HG03575 (cell line): ENCODE measurements around the gene DCAF4L1.

ENCODE experiments used
- ATAC-seq: cut with Tn5 transposase; IDR thresholded peaks from one replicate; pipeline ENCODE4 v1.9.1; 2021; ENCODE audit not compliant: unreplicated experiment, insufficient number of reproducible peaks, low FRiP score; ENCODE audit errors: extremely low read depth

The DCAF4L1 gene

GRCh38 chr4:41981456-41981855, at the start of gene DCAF4L1:
Gene DCAF4L1 (plus strand): TSS chr4:41981756. CDS start chr4:41981793, 37 bp downstream.
- no peak for ATAC-seq

GRCh38 chr4:41932988-41933387, 48.6 kb upstream of the DCAF4L1 start:
- no peak for ATAC-seq

- no peak for ATAC-seq
Observed at GRCh38 chr4:41933997-41934503, 47.5 kb upstream of the DCAF4L1 start.

- no peak for ATAC-seq
Observed at GRCh38 chr4:41934514-41934900, 47.0 kb upstream of the DCAF4L1 start.

- ATAC-seq = peak; percentile 58
Observed at GRCh38 chr4:41934901-41935651, 46.5 kb upstream of the DCAF4L1 start, which contains the start of gene TMEM33. Gene TMEM33 (plus strand): TSS chr4:41935429. CDS start chr4:41935485, 56 bp downstream.

- ATAC-seq = no peak
Observed at GRCh38 chr4:41935652-41936021, 45.9 kb upstream of the DCAF4L1 start.

GRCh38 chr4:41939016-41939626, 42.4 kb upstream of the DCAF4L1 start:
- ATAC-seq = no peak

GRCh38 chr4:41940834-41941233, 40.7 kb upstream of the DCAF4L1 start:
- no peak for ATAC-seq

- no peak for ATAC-seq
Observed at GRCh38 chr4:41943506-41943905, 38.0 kb upstream of the DCAF4L1 start.

- no peak for ATAC-seq
Observed at GRCh38 chr4:41944089-41944488, 37.5 kb upstream of the DCAF4L1 start.

GRCh38 chr4:41949531-41949930, 32.0 kb upstream of the DCAF4L1 start:
- no peak for ATAC-seq

- ATAC-seq = no peak
Observed at GRCh38 chr4:41957634-41958033, 23.9 kb upstream of the DCAF4L1 start.

GRCh38 chr4:41963105-41963504, 18.5 kb upstream of the DCAF4L1 start:
- no peak for ATAC-seq

GRCh38 chr4:41964401-41964800, 17.2 kb upstream of the DCAF4L1 start:
- no peak for ATAC-seq

GRCh38 chr4:41967392-41967791, 14.2 kb upstream of the DCAF4L1 start:
- ATAC-seq = no peak

- no peak for ATAC-seq
Observed at GRCh38 chr4:41969671-41970070, 11.9 kb upstream of the DCAF4L1 start.

- ATAC-seq = no peak
Observed at GRCh38 chr4:41975341-41975740, 6.2 kb upstream of the DCAF4L1 start.

GRCh38 chr4:41976775-41977516, 4.6 kb upstream of the DCAF4L1 start:
- no peak for ATAC-seq

GRCh38 chr4:41977709-41978108, 3.8 kb upstream of the DCAF4L1 start:
- ATAC-seq = no peak

GRCh38 chr4:41982716-41983115, 1.2 kb downstream of the DCAF4L1 start:
- no peak for ATAC-seq
